SU-DHL-6 (cell line): ENCODE measurements around the gene ADSS1.
"Not testable (repeated sequence)": the region's sequence is repeated elsewhere in the genome, so short reads cannot be mapped to it uniquely, and the experiment has no call there.

Experiments used
- H2AFZ ChIP-seq: fragments of 200-600 bp; sonication (generic); 2 replicates; pipeline ENCODE4 v1.6.1; 2014; ENCODE audit warnings: low read depth, mild to moderate bottlenecking, moderate library complexity, mixed read lengths, antibody characterized with exemption, low read length; ENCODE audit not compliant: severe bottlenecking
- H3F3A ChIP-seq: fragments of 200-600 bp; shearing (Covaris generic); 2 replicates; pipeline ENCODE4 v1.6.0; 2016; ENCODE audit warnings: antibody characterized with exemption, mild to moderate bottlenecking; ENCODE audit not compliant: insufficient read depth
- H3K27ac ChIP-seq: fragments of 200-600 bp; sonication (generic); 2 replicates; pipeline ENCODE4 v1.5.1; 2016; ENCODE audit warnings: low read depth, mild to moderate bottlenecking, low read length, moderate library complexity, mixed read lengths
- H3K27me3 ChIP-seq: fragments of 200-600 bp; sonication (generic), shearing (Covaris generic); 2 replicates; pipeline ENCODE4 v1.6.0; 2014; ENCODE audit warnings: mild to moderate bottlenecking, low read length
- H3K36me3 ChIP-seq: fragments of 200-600 bp; sonication (generic); 2 replicates; pipeline ENCODE4 v1.6.1; 2014; ENCODE audit warnings: mild to moderate bottlenecking, low read length, mixed read lengths
- H3K4me2 ChIP-seq: fragments of 300-600, 200-600 bp; shearing (Covaris generic), sonication (generic); 2 replicates; pipeline ENCODE4 v1.6.0; 2014; ENCODE audit warnings: low read length, low read depth, mild to moderate bottlenecking; ENCODE audit not compliant: poor library complexity, severe bottlenecking
- H3K4me3 ChIP-seq: fragments of 200-600 bp; sonication (generic); 2 replicates; pipeline ENCODE4 v1.5.1; 2014; ENCODE audit warnings: antibody characterized with exemption, low read length, mild to moderate bottlenecking, mixed read lengths; ENCODE audit not compliant: insufficient read depth, poor library complexity, severe bottlenecking
- H3K79me2 ChIP-seq: fragments of 200-600 bp; sonication (generic); 2 replicates; pipeline ENCODE4 v1.6.1; 2014; ENCODE audit warnings: mild to moderate bottlenecking, low read length, moderate library complexity; ENCODE audit not compliant: insufficient read depth
- H3K9ac ChIP-seq: fragments of 200-600 bp; sonication (generic); 2 replicates; pipeline ENCODE4 v1.7.0; 2014; ENCODE audit warnings: mild to moderate bottlenecking, low read length
- H3K9me2 ChIP-seq: fragments of 200-600 bp; sonication (generic); replicated peaks from 2 replicates; pipeline ENCODE4 v1.6.1; 2014; ENCODE audit warnings: low read length; ENCODE audit not compliant: insufficient read depth
- H3K9me3 ChIP-seq: fragments of 200-600 bp; sonication (generic); 2 replicates; pipeline ENCODE4 v1.6.1; 2014; ENCODE audit warnings: low read length, mixed read lengths; ENCODE audit not compliant: insufficient read depth
- H4K20me1 ChIP-seq: fragments of 200-600 bp; sonication (generic); 2 replicates; pipeline ENCODE4 v1.6.1; 2014; ENCODE audit warnings: low read depth, mild to moderate bottlenecking, antibody characterized with exemption, low read length, moderate library complexity, mixed read lengths
- CTCF ChIP-seq: fragments of 200-600 bp; sonication (generic); IDR thresholded peaks from one replicate; pipeline ENCODE4 v1.5.1; 2017; ENCODE audit warnings: antibody characterized with exemption, mild to moderate bottlenecking, low read length, moderate library complexity; ENCODE audit not compliant: insufficient read depth, poor library complexity, severe bottlenecking
- EZH2phosphoT487 ChIP-seq: fragments of 200-600 bp; sonication (generic), shearing (Covaris generic); conservative IDR thresholded peaks from 2 replicates; pipeline ENCODE4 v1.6.1; 2018; ENCODE audit warnings: mild to moderate bottlenecking, antibody characterized with exemption, low read length, moderate library complexity, mixed read lengths

Gene ADSS1

GRCh38 chr14:104747876-104748275 lies 23.8 kb downstream of the ADSS1 start:
- H3K27me3 ChIP-seq, result no peaks in the 10 kb centered on the region
- no peak overlapping the region for H3K27ac ChIP-seq
- H3K9me2 ChIP-seq, result no peaks in the 10 kb centered on the region
- H3K4me2 ChIP-seq, result no peak overlapping the region
- no peak overlapping the region for H3K9ac ChIP-seq
- no peaks in the 10 kb centered on the region for H4K20me1 ChIP-seq
- H2AFZ ChIP-seq, result no peak overlapping the region
- no peaks in the 10 kb centered on the region for H3F3A ChIP-seq
- H3K9me3 ChIP-seq, result no peaks in the 10 kb centered on the region
- no peak overlapping the region for H3K4me3 ChIP-seq
- H3K36me3 ChIP-seq, result no peaks in the 10 kb centered on the region
- H3K79me2 ChIP-seq, result no peaks in the 10 kb centered on the region
- TF ChIP-seq CTCF (no peak), EZH2phosphoT487 (no peak)

GRCh38 chr14:104749111-104749649 lies 25.2 kb downstream of the ADSS1 start:
- no peaks in the 10 kb centered on the region for H3F3A ChIP-seq

GRCh38 chr14:104750056-104750752 lies 26.2 kb downstream of the ADSS1 start:
- no peaks in the 10 kb centered on the region for H3K36me3 ChIP-seq
- H3K79me2 ChIP-seq, result peaks cover 22% of the 10 kb centered on the region
- TF ChIP-seq CTCF (no peak), EZH2phosphoT487 (no peak)
- no peak overlapping the region for H3K27ac ChIP-seq
- no peak overlapping the region for H2AFZ ChIP-seq
- H3K4me2 ChIP-seq, result no peak overlapping the region
- no peaks in the 10 kb centered on the region for H3K9me3 ChIP-seq
- no peaks in the 10 kb centered on the region for H3F3A ChIP-seq
- no peak overlapping the region for H3K4me3 ChIP-seq
- no peak overlapping the region for H3K9ac ChIP-seq
- H3K27me3 ChIP-seq, result no peaks in the 10 kb centered on the region
- H3K9me2 ChIP-seq, result no peaks in the 10 kb centered on the region
- no peaks in the 10 kb centered on the region; the same call in 1 of the 2 replicates for H4K20me1 ChIP-seq

More at GRCh38 chr14:104749111-104749649, 25.2 kb downstream of the ADSS1 start:
- Histone ChIP-seq H3K9ac (no peak overlapping the region), H3K79me2 (peaks cover 12% of the 10 kb centered on the region), H3K27ac (no peak overlapping the region), H4K20me1 (no peaks in the 10 kb centered on the region; the same call in 1 of the 2 replicates), H3K9me3 (no peaks in the 10 kb centered on the region), H3K4me2 (no peak overlapping the region), H3K9me2 (no peaks in the 10 kb centered on the region), H3K4me3 (no peak overlapping the region), H3K36me3 (no peaks in the 10 kb centered on the region), H3K27me3 (no peaks in the 10 kb centered on the region), H2AFZ (no peak overlapping the region)
- TF ChIP-seq EZH2phosphoT487 (no peak), CTCF (no peak)

- not testable (repeated sequence) for H3K4me2 ChIP-seq
- H3K79me2 ChIP-seq, result peaks cover 27% of the 10 kb centered on the region
Measured at GRCh38 chr14:104750753-104751057, 26.7 kb downstream of the ADSS1 start.

More at GRCh38 chr14:104750753-104751057, 26.7 kb downstream of the ADSS1 start:
- H2AFZ ChIP-seq, H3K27ac ChIP-seq, H3K9me3 ChIP-seq, H3K9me2 ChIP-seq, H4K20me1 ChIP-seq, H3K4me3 ChIP-seq, H3K27me3 ChIP-seq, H3K9ac ChIP-seq, H3K36me3 ChIP-seq, H3F3A ChIP-seq: not testable (repeated sequence)
